Hepatocyte (in vitro differentiated cells): ENCODE results near the gene TMEM131. TPM values are rescaled to one million over a fixed set of nuclear protein-coding genes. Genes with fewer than 3 reads are reported as not detected.

Experiments
- DNase-seq: peaks from one replicate; pipeline ENCODE4 v3.0.0-alpha.2; 2016; ENCODE audit warnings: low spot score
- H2AFZ ChIP-seq: fragments of 200-600 bp; sonication (generic); 2 replicates; pipeline ENCODE4 v1.6.0; 2016; ENCODE audit warnings: antibody characterized with exemption, mild to moderate bottlenecking
- H3K27ac ChIP-seq: fragments of 200-600 bp; sonication (generic); 2 replicates; pipeline ENCODE4 v1.5.1; 2016; ENCODE audit warnings: mild to moderate bottlenecking
- H3K27me3 ChIP-seq: fragments of 200-600 bp; sonication (generic); 2 replicates; pipeline ENCODE4 v1.6.1; 2016
- H3K36me3 ChIP-seq: fragments of 200-600 bp; sonication (generic); replicated peaks from 2 replicates; pipeline ENCODE4 v1.5.1; 2016; ENCODE audit warnings: low read depth; ENCODE audit not compliant: insufficient read depth
- H3K4me1 ChIP-seq: fragments of 200-600 bp; sonication (generic); 2 replicates; pipeline ENCODE4 v1.5.1; 2016; ENCODE audit warnings: mild to moderate bottlenecking, moderate library complexity; ENCODE audit not compliant: insufficient read depth
- H3K4me2 ChIP-seq: fragments of 200-600 bp; sonication (generic); 2 replicates; pipeline ENCODE4 v1.6.0; 2016
- H3K4me3 ChIP-seq: fragments of 200-600 bp; sonication (generic); 2 replicates; pipeline ENCODE4 v1.5.1; 2016; ENCODE audit warnings: mild to moderate bottlenecking
- H3K79me2 ChIP-seq: fragments of 200-600 bp; sonication (generic); 2 replicates; pipeline ENCODE4 v1.6.0; 2017; ENCODE audit warnings: mild to moderate bottlenecking
- H3K9me2 ChIP-seq: fragments of 200-600 bp; sonication (generic); replicated peaks from 2 replicates; pipeline ENCODE4 v1.6.0; 2017; ENCODE audit warnings: mild to moderate bottlenecking; ENCODE audit not compliant: insufficient read depth
- H3K9me3 ChIP-seq: fragments of 200-600 bp; sonication (generic); 2 replicates; pipeline ENCODE4 v1.5.1; 2016; ENCODE audit warnings: low read depth, mild to moderate bottlenecking
- H4K20me1 ChIP-seq: fragments of 200-600 bp; sonication (generic); 2 replicates; pipeline ENCODE4 v1.6.0; 2016; ENCODE audit warnings: mild to moderate bottlenecking; ENCODE audit not compliant: insufficient read depth, poor library complexity, severe bottlenecking
- CTCF ChIP-seq: fragments of 200-600 bp; sonication (generic); IDR thresholded peaks from 2 replicates; pipeline ENCODE4 v1.5.1; 2016; ENCODE audit warnings: antibody characterized with exemption, mild to moderate bottlenecking; ENCODE audit not compliant: poor library complexity
- EZH2 ChIP-seq: fragments of 200-600 bp; sonication (generic); IDR thresholded peaks from 2 replicates; pipeline ENCODE4 v1.6.1; 2016; ENCODE audit warnings: antibody characterized with exemption, mild to moderate bottlenecking, borderline replicate concordance
- EZH2phosphoT487 ChIP-seq: fragments of 200-600 bp; sonication (generic); IDR thresholded peaks from one replicate; pipeline ENCODE4 v1.6.1; 2018; ENCODE audit warnings: antibody characterized with exemption, mild to moderate bottlenecking, low read depth, moderate library complexity; ENCODE audit not compliant: unreplicated experiment, severe bottlenecking
- WGBS: methylation state at CpG from one replicate; pipeline ENCODE4 v1.1.6; 2016; ENCODE audit warnings: low lambda C conversion rate; ENCODE audit errors: missing lambda C conversion rate; 5-methylcytosine and 5-hydroxymethylcytosine counted together
- polyA plus RNA-seq: library from polyadenylated mRNA; unstranded; fragments of >200 nt; fragmentation: Nextera tagmentation; extraction: Ambion mirVana; gene quantifications from 2 replicates; pipeline ENCODE4 v1.2.1, GENCODE V29; 2016
- total RNA-seq: library from RNA; depleted of rRNA; stranded (reverse); fragments of >200 nt; gene quantifications from 2 replicates; pipeline ENCODE4 v1.2.3, GENCODE V29; 2014

The TMEM131 gene
- total and polyA plus RNA-seq, 2 experiments from 2014 or later: 17.5 to 42.1 TPM

GRCh38 chr2:97991081-97991856 lies 4.5 kb downstream of the TMEM131 start:
- Histone ChIP-seq H3K9me3 (no peaks in the 10 kb centered on the region), H3K79me2 (peaks cover 87% of the 10 kb centered on the region), H3K4me2 (peak overlapping the region; percentile 78), H2AFZ (no peak overlapping the region), H3K4me1 (peaks cover 22% of the 10 kb centered on the region), H3K27me3 (no peaks in the 10 kb centered on the region), H3K36me3 (no peaks in the 10 kb centered on the region), H4K20me1 (peaks cover 32% of the 10 kb centered on the region), H3K4me3 (no peak overlapping the region), H3K9me2 (no peaks in the 10 kb centered on the region), H3K27ac (no peak overlapping the region)
- WGBS: 94% methylated on average over 7 of the region's 7 CpGs
- no peak for DNase-seq
- TF ChIP-seq CTCF (no peak), EZH2phosphoT487 (no peak), EZH2 (no peak)

- no peak overlapping the region for H3K27ac ChIP-seq
- H3K36me3 ChIP-seq: no peaks in the 10 kb centered on the region
- peaks cover 19% of the 10 kb centered on the region for H3K4me1 ChIP-seq
- H4K20me1 ChIP-seq: peaks cover 37% of the 10 kb centered on the region
- H3K27me3 ChIP-seq: no peaks in the 10 kb centered on the region
- H3K79me2 ChIP-seq: peaks cover 98% of the 10 kb centered on the region
- H3K9me3 ChIP-seq: no peaks in the 10 kb centered on the region
- DNase-seq: no peak
- no peaks in the 10 kb centered on the region for H3K9me2 ChIP-seq
- no peak overlapping the region for H3K4me2 ChIP-seq
- WGBS: 97% methylated on average over 2 of the region's 2 CpGs
- no peak overlapping the region for H3K4me3 ChIP-seq
- TF ChIP-seq CTCF (no peak), EZH2phosphoT487 (no peak), EZH2 (no peak)
- H2AFZ ChIP-seq: no peak overlapping the region
These were observed 7.0 kb downstream of the TMEM131 start for GRCh38 chr2:97988722-97989121.

GRCh38 chr2:97985998-97986397 lies 9.8 kb downstream of the TMEM131 start:
- 89% methylated on average over 2 of the region's 2 CpGs for WGBS
- TF ChIP-seq EZH2: no peak
- TF ChIP-seq EZH2phosphoT487: no peak
- no peak for TF ChIP-seq CTCF
- Histone ChIP-seq H3K27ac (no peak overlapping the region), H3K4me3 (no peak overlapping the region), H2AFZ (no peak overlapping the region), H3K9me3 (no peaks in the 10 kb centered on the region), H4K20me1 (peaks cover 19% of the 10 kb centered on the region), H3K9me2 (no peaks in the 10 kb centered on the region), H3K79me2 (peaks cover 96% of the 10 kb centered on the region), H3K4me2 (no peak overlapping the region), H3K27me3 (no peaks in the 10 kb centered on the region), H3K4me1 (peaks cover 11% of the 10 kb centered on the region), H3K36me3 (no peaks in the 10 kb centered on the region)
- no peak for DNase-seq
